ENCODE measurements around the gene BRSK1. TPM values are rescaled to one million over a fixed set of nuclear protein-coding genes. Genes with fewer than 3 reads are reported as not detected.

The BRSK1 gene
- polyA plus RNA-seq, 2 of the 4 experiments (the other 2 are of a cell fraction) = 5.4 to 6.6 TPM

DNA sequence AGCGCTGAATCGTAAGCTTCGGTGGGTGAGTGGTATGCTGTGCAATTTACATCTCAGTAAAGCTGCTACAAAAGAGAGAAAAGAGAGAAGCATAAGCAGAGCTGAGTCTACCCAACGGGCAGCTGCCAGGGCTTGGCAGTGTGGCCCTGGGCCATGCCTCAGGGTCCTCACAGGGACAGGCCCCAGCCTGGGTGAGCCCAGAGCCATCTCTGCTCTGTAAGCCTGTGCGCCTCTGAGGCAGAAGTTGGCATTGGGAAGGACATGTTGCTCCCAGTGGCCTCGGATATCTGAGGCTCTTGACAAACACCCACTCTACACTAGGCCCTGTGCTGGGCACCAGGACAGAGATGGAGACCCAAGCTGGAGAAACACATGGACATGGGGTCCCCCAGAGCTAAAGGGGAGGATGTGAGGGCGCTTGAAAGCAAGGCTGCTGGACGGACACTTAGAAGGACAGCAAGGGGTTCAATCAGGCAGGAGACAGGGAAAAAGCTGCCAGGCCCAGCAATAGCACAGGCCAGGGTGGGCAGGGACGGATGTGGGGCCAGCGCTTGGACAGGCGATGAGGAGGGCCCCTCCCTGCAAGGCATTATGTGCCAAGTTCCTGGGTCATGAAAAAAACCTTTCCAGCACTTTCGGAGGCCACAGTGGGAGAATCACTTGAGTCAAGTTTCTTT lies 39.7 kb upstream of the BRSK1 start:
- H3K9me3 ChIP-seq = no peaks in the 10 kb centered on the region
- CTCF ChIA-PET = interaction anchor here (0.8 to 3.2 kb wide), 8 partner anchors 11 to 174 kb away, joined by 3 to 14 read pairs (median 5); no protein-coding TSS in a partner anchor
- no peak for ATAC-seq
- H3K27ac ChIP-seq = no peak overlapping the region
- POLR2A ChIA-PET = no interaction called here
- no peak for FAIRE-seq
- no peak overlapping the region for H3K4me3 ChIP-seq
- no peak for DNase-seq (ENCODE audit: low read depth in 1 of 2, low spot score in 1 of 2)
- H3K4me2 ChIP-seq = no peak overlapping the region
- WGBS (ENCODE audit: missing lambda C conversion rate) = 83% methylated on average over 12 of the region's 12 CpGs
- H3K4me1 ChIP-seq = peaks cover 18% of the 10 kb centered on the region; the same call in 2 of the 3 replicates
- TF ChIP-seq HOXA7 (CRISPR knock-in tag; IDR thresholded peaks at IDR 0.05) (no peak), PHF8 (IDR thresholded peaks at IDR 0.05; ENCODE audit: borderline replicate concordance, low read depth) (no peak), RCOR1 (IDR thresholded peaks at IDR 0.05; ENCODE audit: low read depth, low read length) (no peak), JUN (IDR thresholded peaks at IDR 0.05) (no peak), SREBF2 (IDR thresholded peaks at IDR 0.05) (no peak), FOSL2 (IDR thresholded peaks at IDR 0.05) (no peak), FOSL2 (CRISPR knock-in tag; IDR thresholded peaks at IDR 0.05) (no peak), FOXS1 (CRISPR knock-in tag; IDR thresholded peaks at IDR 0.05) (no peak)
- TF ChIP-seq, protein P1, sequence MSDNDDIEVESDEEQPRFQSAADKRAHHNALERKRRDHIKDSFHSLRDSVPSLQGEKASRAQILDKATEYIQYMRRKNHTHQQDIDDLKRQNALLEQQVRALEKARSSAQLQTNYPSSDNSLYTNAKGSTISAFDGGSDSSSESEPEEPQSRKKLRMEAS (IDR thresholded peaks at IDR 0.05) = no peak

DNA sequence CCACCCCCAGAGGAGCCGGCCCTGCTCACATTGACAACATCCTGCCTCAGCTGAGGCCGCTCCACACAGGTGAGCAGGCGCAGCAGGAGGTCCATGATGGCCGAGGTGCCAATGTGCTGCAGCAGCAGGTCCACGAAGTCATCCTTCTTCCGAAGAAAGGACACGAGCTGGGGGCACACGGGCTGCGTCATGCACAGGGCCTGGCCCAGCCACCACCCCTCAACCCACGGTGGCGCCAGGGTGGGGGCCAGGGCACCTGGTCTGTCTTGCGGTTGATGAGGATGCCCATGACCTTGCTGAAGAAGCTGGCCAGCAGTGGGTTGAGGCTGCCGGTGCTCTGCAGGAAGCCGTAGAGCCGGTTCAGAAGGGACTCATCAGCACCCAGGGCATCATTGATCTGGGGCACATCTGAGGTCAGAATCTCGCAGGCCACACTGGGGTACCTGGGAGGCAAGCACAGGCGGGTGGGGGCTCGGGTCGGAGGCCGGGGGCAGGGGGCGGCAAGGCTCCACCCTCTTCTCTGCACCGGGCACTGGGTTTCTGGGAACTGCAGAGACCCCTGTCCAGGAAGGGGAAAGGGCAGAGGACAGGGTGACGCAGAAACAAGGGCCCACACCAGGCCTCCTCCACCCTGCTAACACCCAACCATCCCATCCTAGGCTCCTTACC lies 38.4 kb upstream of the BRSK1 start:
- ChIA-PET POLR2A (interaction anchor here (0.6 to 1.2 kb wide), 2 partner anchors 11 to 305 kb away, joined by 3 read pairs; no protein-coding TSS in a partner anchor), CTCF (interaction anchor here (1.3 to 3.2 kb wide), 6 partner anchors 11 to 173 kb away, joined by 3 to 14 read pairs (median 6); no protein-coding TSS in a partner anchor)
- FAIRE-seq = no peak
- no peak for ATAC-seq
- Histone ChIP-seq H3K9me3 (no peaks in the 10 kb centered on the region), H3K4me2 (no peak overlapping the region), H3K4me3 (no peak overlapping the region), H3K27ac (no peak overlapping the region), H3K4me1 (peaks cover 18% of the 10 kb centered on the region; the same call in 2 of the 3 replicates)
- TF ChIP-seq HDAC2 (IDR thresholded peaks at IDR 0.05) = no peak
- no peak for TF ChIP-seq TP53 (CRISPR knock-in tag; IDR thresholded peaks at IDR 0.05)
- no peak for TF ChIP-seq KDM1A (IDR thresholded peaks at IDR 0.05; ENCODE audit: low read depth)
- TF ChIP-seq RFX5 (IDR thresholded peaks at IDR 0.05) = no peak
- TF ChIP-seq FOSB (CRISPR knock-in tag; IDR thresholded peaks at IDR 0.05) = no peak
- no peak for TF ChIP-seq NR3C1 (IDR thresholded peaks at IDR 0.05)
- no peak for TF ChIP-seq POLR2AphosphoS2 (conservative IDR thresholded peaks at IDR 0.05; ENCODE audit: low read length)
- no peak for TF ChIP-seq EHF (CRISPR knock-in tag; IDR thresholded peaks at IDR 0.05)
- TF ChIP-seq GATA3 (IDR thresholded peaks at IDR 0.05; ENCODE audit: borderline replicate concordance) = no peak
- TF ChIP-seq RARB (CRISPR knock-in tag; IDR thresholded peaks at IDR 0.05) = no peak
- no peak for TF ChIP-seq CBX2 (IDR thresholded peaks at IDR 0.05; ENCODE audit: borderline replicate concordance, low read depth)
- TF ChIP-seq JUNB (IDR thresholded peaks at IDR 0.05) = no peak
- no peak for TF ChIP-seq CBX8 (IDR thresholded peaks at IDR 0.05)
- TF ChIP-seq, protein P2, sequence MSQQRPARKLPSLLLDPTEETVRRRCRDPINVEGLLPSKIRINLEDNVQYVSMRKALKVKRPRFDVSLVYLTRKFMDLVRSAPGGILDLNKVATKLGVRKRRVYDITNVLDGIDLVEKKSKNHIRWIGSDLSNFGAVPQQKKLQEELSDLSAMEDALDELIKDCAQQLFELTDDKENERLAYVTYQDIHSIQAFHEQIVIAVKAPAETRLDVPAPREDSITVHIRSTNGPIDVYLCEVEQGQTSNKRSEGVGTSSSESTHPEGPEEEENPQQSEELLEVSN (IDR thresholded peaks at IDR 0.05; ENCODE audit: borderline replicate concordance, low read depth) = no peak
- 93% methylated on average over 20 of the region's 23 CpGs for WGBS (ENCODE audit: missing lambda C conversion rate)
- DNase-seq (ENCODE audit: low read depth in 1 of 2, low spot score in 1 of 2) = no peak

Data from A549 (cell line).